Left ventricle myocardium inferior (tissue), 1 donor: ENCODE results near the gene MAN2B2. TPM values are rescaled to one million over a fixed set of nuclear protein-coding genes. Genes with fewer than 3 reads are reported as not detected.
A peak's percentile ranks its signal among the peaks of the same experiment; 100 is the strongest.

Experiments
- DNase-seq: peaks from one replicate; pipeline ENCODE4 v3.0.0-alpha.2; 2020
- H3K27ac ChIP-seq: fragments of 200-600 bp; replicated peaks from 2 replicates; pipeline ENCODE4 v1.8.0; 2021
- H3K27me3 ChIP-seq: fragments of 200-600 bp; 2 replicates; pipeline ENCODE4 v1.8.0; 2021; ENCODE audit warnings: low read depth
- H3K36me3 ChIP-seq: fragments of 200-600 bp; 2 replicates; pipeline ENCODE4 v1.8.0; 2021
- H3K4me1 ChIP-seq: fragments of 200-600 bp; 2 replicates; pipeline ENCODE4 v1.8.0; 2021
- H3K4me3 ChIP-seq: fragments of 200-600 bp; 2 replicates; pipeline ENCODE4 v1.8.0; 2021; ENCODE audit warnings: mild to moderate bottlenecking, moderate library complexity
- H3K9me3 ChIP-seq: fragments of 200-600 bp; replicated peaks from 2 replicates; pipeline ENCODE4 v1.8.0; 2021
- intact Hi-C: fragments of 100-400 bp; cut with micrococcal nuclease; formaldehyde crosslinking; loops from one replicate; pipeline ENCODE4 v1.11.0; 2022
- total RNA-seq: library from RNA; stranded (reverse); fragmentation: NEBNext Ultra II Directional; extraction: Animal tissue kit (Norgen Biotek cat#: 25700); gene quantifications from one replicate; pipeline ENCODE4 v1.2.1, GENCODE V29; 2021
- TF ChIP-seq, protein P1 (sequence below): fragments of 200-600 bp; IDR thresholded peaks from 2 replicates; pipeline ENCODE4 v1.8.0; 2021; ENCODE audit warnings: antibody characterized with exemption, mild to moderate bottlenecking, borderline replicate concordance
- donor health status: DM: no; HTN: yes; CAD: no; lungs with severe emphysema.

MAN2B2 gene
- total RNA-seq, 1 donor from 2014 or later, result 18.5 TPM

DNA sequence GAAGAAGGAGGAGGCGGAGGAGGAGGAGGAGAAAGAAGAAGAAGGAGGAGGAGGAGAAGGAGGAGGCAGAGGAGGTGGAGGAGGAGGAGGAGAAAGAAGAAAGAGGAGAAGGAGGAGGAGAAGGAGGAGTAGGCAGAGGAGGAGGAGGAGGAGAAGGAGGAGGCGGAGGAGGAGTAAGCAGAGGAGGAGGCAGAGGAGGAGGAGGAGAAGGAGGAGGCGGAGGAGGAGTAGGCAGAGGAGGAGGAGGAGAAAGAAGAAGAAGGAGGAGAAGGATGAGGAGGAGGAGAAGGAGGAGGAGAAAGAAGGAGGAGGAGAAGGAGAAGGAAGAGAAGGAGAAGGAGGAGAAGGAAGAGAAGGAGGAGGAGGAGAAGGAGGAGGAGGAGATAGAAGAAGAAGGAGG is 85.4 kb downstream of the MAN2B2 start:
- H3K9me3 ChIP-seq, result no peaks in the 10 kb centered on the region
- peaks cover 39% of the 10 kb centered on the region for H3K27me3 ChIP-seq
- H3K4me3 ChIP-seq, result no peak overlapping the region
- no peak for DNase-seq
- peaks cover 20% of the 10 kb centered on the region for H3K4me1 ChIP-seq
- intact Hi-C loops, result no loop called here
- TF ChIP-seq, protein P1, sequence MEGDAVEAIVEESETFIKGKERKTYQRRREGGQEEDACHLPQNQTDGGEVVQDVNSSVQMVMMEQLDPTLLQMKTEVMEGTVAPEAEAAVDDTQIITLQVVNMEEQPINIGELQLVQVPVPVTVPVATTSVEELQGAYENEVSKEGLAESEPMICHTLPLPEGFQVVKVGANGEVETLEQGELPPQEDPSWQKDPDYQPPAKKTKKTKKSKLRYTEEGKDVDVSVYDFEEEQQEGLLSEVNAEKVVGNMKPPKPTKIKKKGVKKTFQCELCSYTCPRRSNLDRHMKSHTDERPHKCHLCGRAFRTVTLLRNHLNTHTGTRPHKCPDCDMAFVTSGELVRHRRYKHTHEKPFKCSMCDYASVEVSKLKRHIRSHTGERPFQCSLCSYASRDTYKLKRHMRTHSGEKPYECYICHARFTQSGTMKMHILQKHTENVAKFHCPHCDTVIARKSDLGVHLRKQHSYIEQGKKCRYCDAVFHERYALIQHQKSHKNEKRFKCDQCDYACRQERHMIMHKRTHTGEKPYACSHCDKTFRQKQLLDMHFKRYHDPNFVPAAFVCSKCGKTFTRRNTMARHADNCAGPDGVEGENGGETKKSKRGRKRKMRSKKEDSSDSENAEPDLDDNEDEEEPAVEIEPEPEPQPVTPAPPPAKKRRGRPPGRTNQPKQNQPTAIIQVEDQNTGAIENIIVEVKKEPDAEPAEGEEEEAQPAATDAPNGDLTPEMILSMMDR, result no peak
- H3K27ac ChIP-seq, result no peak overlapping the region
- no peaks in the 10 kb centered on the region for H3K36me3 ChIP-seq

DNA sequence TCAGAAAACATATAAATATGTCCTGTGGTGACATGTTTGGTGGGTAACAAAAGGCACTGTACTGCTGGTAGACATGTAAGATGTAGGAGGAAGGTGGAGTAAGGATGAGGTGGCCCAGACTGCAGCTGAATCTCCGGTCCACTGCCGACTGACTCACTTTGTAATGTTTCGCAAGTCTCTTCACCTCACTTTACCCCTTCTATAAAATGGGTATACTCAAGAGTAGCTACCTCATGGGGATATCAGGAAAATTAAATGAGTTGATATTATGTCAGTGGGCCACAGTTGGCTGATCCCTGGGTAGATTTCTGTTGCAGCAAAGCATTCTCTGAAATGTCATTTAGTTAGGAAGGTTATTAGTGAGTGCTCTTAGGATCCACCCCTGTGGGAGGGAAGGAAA is 87.6 kb downstream of the MAN2B2 start:
- Histone ChIP-seq H3K9me3 (no peaks in the 10 kb centered on the region), H3K4me1 (peaks cover 20% of the 10 kb centered on the region), H3K36me3 (no peaks in the 10 kb centered on the region), H3K4me3 (no peak overlapping the region), H3K27me3 (peaks cover 46% of the 10 kb centered on the region), H3K27ac (no peak overlapping the region)
- intact Hi-C loops, result no loop called here
- DNase-seq, result no peak
- TF ChIP-seq, protein P1, result no peak

DNA sequence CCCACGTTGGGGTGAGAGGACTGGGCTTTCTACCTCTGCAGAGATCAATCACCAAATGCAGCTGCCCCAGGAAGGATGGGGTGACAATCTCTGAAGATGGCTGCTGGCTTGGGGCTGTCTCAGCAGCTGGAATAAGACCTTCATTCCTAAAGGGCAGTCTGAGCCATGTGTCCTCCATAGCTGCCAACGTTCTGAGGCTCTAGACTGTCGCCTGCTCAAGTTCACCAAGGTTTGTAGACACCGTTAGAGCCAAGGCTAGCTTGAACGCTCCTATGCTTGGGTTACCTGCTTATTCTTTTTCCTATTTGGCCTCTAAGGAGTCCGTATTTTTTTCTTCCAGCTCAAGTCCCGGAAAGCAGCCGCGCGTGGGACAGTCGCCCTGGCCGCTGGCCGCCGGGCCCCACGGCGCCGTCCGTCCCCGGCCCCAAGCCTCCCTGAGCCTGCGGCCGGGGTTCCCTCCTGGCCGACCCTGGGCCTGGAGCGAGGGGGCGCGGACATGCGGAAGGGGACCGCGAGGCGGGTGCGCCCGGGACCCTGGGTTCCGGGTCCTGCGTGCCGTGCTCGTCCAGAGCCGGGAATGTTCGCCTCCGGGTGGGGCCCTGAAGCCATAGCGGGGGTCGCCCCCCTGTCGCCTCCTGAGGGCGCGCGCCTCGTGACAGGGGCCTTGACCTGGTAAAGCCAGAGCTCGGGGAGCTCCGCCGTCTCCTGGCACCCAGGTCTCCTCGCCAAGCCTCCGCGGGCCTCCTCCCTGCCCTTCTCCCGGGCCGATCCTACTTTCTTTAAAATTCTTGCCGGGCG is 88.8 kb downstream of the MAN2B2 start:
- H3K27ac ChIP-seq, result no peak overlapping the region
- TF ChIP-seq, protein P1, result no peak
- no peaks in the 10 kb centered on the region for H3K9me3 ChIP-seq
- no peaks in the 10 kb centered on the region for H3K36me3 ChIP-seq
- intact Hi-C loops, result no loop called here
- peaks cover 46% of the 10 kb centered on the region for H3K27me3 ChIP-seq
- peaks cover 17% of the 10 kb centered on the region for H3K4me1 ChIP-seq
- DNase-seq, result no peak
- peak overlapping the region; percentile 64 for H3K4me3 ChIP-seq

DNA sequence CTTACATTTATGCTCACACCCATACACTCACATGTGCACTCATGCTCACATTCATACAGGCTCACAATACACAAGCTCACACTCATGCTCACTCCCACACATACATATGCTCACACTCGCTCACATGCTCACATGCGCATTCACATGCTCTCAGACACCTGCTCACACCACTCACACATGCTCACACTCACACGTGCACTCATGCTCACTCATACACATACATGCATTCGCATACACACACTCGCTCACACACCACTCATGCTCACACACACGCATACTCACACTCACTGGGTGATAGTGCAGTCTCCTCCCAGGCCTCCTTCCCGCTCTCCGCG is 90.3 kb downstream of the MAN2B2 start:
- Histone ChIP-seq H3K36me3 (peaks cover under 1% of the 10 kb centered on the region), H3K4me1 (peaks cover 13% of the 10 kb centered on the region), H3K27ac (no peak overlapping the region), H3K27me3 (peaks cover 35% of the 10 kb centered on the region), H3K9me3 (no peaks in the 10 kb centered on the region), H3K4me3 (no peak overlapping the region)
- intact Hi-C loops, result no loop called here
- no peak for DNase-seq
- TF ChIP-seq, protein P1, result no peak

DNA sequence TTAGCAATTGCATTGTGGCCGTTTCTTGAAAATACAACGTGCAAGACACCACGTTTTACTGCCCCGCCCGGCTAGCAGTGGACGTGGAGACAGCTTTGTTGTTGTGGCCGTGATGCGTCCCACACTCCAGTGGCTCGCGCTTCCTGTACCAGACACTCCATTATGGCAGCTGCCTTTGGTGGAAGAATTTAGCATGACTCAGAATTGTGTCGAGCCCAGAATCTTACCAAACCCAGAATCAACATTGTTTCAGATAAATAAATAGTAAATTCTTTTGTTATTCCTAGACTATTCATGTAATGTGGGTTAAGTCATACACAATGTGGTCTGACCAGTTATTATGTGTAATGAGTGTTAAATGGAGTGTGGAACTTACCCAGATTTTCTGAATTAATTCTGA is 93.4 kb downstream of the MAN2B2 start:
- Histone ChIP-seq H3K27me3 (peaks cover 22% of the 10 kb centered on the region), H3K9me3 (no peaks in the 10 kb centered on the region), H3K27ac (no peak overlapping the region), H3K4me3 (no peak overlapping the region), H3K36me3 (peaks cover 6% of the 10 kb centered on the region), H3K4me1 (peaks cover 17% of the 10 kb centered on the region)
- TF ChIP-seq, protein P1, result no peak
- DNase-seq, result no peak
- intact Hi-C loops, result no loop called here
